Activated naive CD4-positive, alpha-beta T cell treated with anti-CD3 and anti-CD28 coated beads, Interleukin-2, amount 50 U/mL, for 24 hours (primary cell): ENCODE results near the gene MYO5A.
"Not testable (repeated sequence)": the region's sequence is repeated elsewhere in the genome, so short reads cannot be mapped to it uniquely, and the experiment has no call there.

Source experiments
- H3K27ac Mint-ChIP-seq: one replicate; pipeline ENCODE4 v1.8.0; 2021; ENCODE audit warnings: mild to moderate bottlenecking, mixed read lengths
- H3K27me3 Mint-ChIP-seq: one replicate; pipeline ENCODE4 v1.8.0; 2021; ENCODE audit warnings: mixed read lengths
- H3K36me3 Mint-ChIP-seq: one replicate; pipeline ENCODE4 v1.8.0; 2021; ENCODE audit warnings: mixed read lengths
- H3K4me1 Mint-ChIP-seq: one replicate; pipeline ENCODE4 v1.8.0; 2021; ENCODE audit warnings: mixed read lengths
- H3K4me3 Mint-ChIP-seq: one replicate; pipeline ENCODE4 v1.8.0; 2021; ENCODE audit warnings: mild to moderate bottlenecking, mixed read lengths
- H3K9me3 Mint-ChIP-seq: one replicate; pipeline ENCODE4 v1.8.0; 2021; ENCODE audit warnings: mixed read lengths

MYO5A gene

DNA sequence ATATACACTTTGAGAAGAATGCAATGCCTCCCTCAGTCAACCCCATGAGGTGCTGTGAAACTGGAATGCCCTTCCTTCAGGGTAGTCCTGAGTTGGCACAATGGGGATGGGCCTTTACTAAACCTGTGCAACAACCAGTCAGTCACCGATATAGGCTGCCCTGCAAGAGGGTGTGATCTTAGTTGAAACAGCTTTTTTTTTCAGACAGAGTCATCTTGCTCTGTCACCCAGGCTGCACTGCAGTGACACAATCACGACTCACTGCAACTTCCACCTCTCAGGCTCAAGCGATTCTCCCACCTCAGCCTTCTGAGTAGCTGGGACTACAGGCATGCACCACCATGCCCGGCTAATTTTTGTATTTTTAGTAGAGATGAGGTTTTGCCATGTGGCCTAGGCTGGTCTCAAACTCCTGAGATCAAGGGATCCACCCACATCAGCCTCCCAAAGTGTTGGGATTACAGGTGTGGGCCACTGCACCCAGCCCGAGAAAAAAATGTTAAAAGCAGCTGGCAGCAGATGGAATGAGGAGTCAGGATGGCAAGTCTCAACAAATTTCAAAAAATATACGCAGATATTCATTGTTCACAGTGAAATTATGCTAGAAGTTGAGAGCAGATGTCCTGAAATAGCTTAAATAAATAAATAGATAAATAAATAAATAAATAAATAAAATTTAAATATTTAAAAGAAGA lies 31.8 kb downstream of the MYO5A start:
- H3K4me1 Mint-ChIP-seq: peaks cover 40% of the 10 kb centered on the region
- no peaks in the 10 kb centered on the region for H3K27me3 Mint-ChIP-seq
- H3K36me3 Mint-ChIP-seq: no peaks in the 10 kb centered on the region

DNA sequence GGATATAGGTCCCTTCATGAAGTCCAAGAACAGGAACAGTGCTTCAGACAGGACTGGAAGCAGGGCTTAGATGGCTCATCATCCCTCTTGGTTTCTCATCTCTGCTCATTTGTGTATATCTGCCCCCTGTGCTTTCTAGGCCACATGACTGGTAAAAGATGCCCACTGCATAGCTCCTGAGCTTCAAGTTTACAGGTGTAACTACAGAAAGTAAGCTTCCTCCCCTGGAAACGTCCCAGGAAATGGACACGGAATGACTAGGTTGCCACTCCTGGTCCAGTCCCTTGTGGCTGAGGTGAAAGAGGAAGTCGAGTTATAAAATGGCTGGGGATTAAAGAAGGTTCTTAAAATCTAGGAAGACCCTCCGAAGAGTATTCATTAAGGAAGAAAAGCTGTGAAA lies 32.5 kb downstream of the MYO5A start:
- Mint-ChIP-seq H3K36me3 (no peaks in the 10 kb centered on the region), H3K27me3 (no peaks in the 10 kb centered on the region), H3K4me3 (no peak overlapping the region), H3K27ac (no peak overlapping the region), H3K9me3 (no peaks in the 10 kb centered on the region), H3K4me1 (peaks cover 44% of the 10 kb centered on the region)

More for the DNA sequence above, 31.8 kb downstream of the MYO5A start:
- Mint-ChIP-seq H3K27ac (no peak overlapping the region), H3K9me3 (no peaks in the 10 kb centered on the region), H3K4me3 (no peak overlapping the region)

DNA sequence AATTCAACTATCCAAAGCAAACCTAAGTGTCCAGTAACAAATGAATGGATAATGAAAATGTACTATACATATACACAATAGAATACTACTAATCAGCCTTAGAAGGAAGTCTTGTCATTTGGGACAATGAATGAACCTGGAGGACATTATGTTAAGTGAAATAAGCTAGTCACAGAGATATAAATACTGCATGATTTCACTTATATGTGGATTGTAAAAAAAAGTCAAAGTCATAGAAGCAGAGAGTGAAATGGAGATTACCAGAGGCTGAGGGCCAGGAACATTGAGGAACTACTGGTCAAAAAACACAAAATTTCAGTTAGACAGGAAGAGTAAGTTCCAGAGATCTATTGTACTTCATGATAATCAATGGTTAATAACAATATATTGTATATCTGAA lies 33.6 kb downstream of the MYO5A start:
- no peaks in the 10 kb centered on the region for H3K36me3 Mint-ChIP-seq
- H3K9me3 Mint-ChIP-seq: no peaks in the 10 kb centered on the region

DNA sequence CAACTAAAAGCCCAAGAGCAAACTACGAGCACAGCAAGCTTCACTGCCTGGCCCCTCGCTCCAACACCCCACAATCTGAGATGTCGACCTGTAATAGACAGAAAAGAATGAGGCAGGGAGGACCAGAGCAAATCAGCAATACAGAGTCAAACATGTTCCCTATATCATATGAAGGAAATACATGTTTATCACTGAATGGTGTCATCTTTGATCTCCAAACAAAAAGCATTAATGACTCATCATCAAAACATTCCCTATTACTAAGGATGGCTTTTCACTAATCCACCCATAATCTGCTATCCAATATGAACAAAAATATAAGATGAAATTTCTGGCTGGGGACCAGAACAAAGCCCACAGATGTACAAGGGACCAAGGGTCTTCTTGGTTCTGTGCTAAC lies 34.7 kb downstream of the MYO5A start:
- no peaks in the 10 kb centered on the region for H3K9me3 Mint-ChIP-seq
- H3K27ac Mint-ChIP-seq: no peak overlapping the region
- peaks cover 55% of the 10 kb centered on the region for H3K4me1 Mint-ChIP-seq
- H3K4me3 Mint-ChIP-seq: no peak overlapping the region
- no peaks in the 10 kb centered on the region for H3K27me3 Mint-ChIP-seq
- no peaks in the 10 kb centered on the region for H3K36me3 Mint-ChIP-seq

More for the DNA sequence above, 33.6 kb downstream of the MYO5A start:
- Mint-ChIP-seq H3K4me1 (peaks cover 50% of the 10 kb centered on the region), H3K4me3 (no peak overlapping the region), H3K27me3 (no peaks in the 10 kb centered on the region), H3K27ac (no peak overlapping the region)

DNA sequence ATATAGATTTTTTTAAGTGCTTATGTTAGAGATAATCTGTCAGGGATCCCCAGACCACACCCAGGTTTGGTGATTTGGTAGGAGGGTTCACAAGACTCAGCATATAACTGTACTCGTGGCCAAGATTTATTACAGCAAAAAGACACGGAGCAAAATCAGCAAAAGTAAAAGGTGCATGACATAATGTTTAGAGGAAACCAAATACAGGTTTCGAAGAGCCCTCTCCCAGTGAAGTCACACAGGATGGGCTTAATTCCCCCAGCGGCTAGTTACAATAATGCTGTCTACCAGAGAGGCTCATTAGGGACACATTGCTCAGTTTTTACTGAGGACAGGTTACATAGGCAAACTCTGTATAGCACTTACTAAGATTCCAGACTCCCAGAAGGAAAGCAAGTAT lies 36.5 kb downstream of the MYO5A start:
- H3K4me1 Mint-ChIP-seq: peaks cover 65% of the 10 kb centered on the region

DNA sequence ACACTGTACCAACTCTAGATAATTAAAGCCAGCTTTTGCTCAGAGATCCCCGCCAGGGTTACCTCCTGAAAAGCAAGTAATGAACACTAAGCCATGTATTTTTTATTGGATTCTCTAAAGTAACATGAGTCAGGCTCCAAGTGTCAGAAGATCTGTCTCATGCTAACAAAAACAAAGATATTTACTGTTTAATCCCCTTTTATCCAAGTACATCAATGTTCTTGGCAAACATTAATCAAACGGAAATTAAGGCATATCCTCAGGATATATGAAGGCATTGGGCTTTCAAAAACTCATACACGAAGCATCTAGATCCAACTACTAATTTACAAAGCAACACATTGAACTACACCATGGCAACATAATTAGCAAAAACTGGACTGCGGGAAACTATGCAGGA lies 37.2 kb downstream of the MYO5A start:
- H3K27ac Mint-ChIP-seq: no peak overlapping the region
- no peaks in the 10 kb centered on the region for H3K9me3 Mint-ChIP-seq
- peaks cover 66% of the 10 kb centered on the region for H3K4me1 Mint-ChIP-seq
- no peaks in the 10 kb centered on the region for H3K36me3 Mint-ChIP-seq
- no peak overlapping the region for H3K4me3 Mint-ChIP-seq
- H3K27me3 Mint-ChIP-seq: no peaks in the 10 kb centered on the region

More for the DNA sequence above, 36.5 kb downstream of the MYO5A start:
- Mint-ChIP-seq H3K27me3 (no peaks in the 10 kb centered on the region), H3K36me3 (no peaks in the 10 kb centered on the region), H3K9me3 (no peaks in the 10 kb centered on the region), H3K4me3 (no peak overlapping the region), H3K27ac (no peak overlapping the region)

DNA sequence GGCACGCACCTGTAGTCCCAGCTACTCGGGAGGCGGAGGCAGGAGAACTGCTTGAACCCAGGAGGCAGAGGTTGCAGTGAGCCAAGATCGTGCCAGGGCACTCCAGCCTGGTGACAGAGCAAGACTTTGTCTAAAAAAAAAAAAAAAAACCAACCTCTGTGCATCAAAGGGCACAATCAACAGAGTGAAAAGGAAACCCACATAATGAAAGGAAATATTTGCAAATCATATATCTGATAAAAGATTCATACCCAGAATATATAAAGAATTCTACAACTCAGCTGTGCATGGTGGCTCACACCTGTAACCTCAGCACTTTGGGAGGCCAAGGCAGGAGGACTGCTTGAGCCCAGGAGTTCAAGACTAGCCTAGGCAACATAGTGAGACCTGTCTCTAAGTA lies 39.2 kb downstream of the MYO5A start:
- H3K27ac Mint-ChIP-seq, H3K27me3 Mint-ChIP-seq, H3K4me3 Mint-ChIP-seq, H3K9me3 Mint-ChIP-seq, H3K36me3 Mint-ChIP-seq: not testable (repeated sequence)
- H3K4me1 Mint-ChIP-seq: peaks cover 65% of the 10 kb centered on the region

DNA sequence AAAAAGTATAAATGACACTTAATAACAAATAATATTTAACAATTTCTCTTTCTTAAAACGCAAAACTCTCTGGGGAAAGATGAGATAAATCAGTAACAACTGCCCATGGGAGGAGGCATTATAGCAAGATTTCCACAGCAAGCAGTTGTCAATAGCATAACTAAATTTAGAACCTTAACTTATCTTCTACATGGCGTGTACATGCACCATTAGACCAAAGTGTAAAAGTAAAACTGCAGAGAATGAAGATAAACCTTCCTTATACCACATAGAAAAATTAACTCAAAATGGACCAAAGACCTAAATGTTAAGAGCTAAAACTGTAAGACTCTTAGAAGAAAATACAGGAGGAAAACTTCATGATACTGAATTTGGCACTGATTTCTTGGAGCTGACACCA lies 39.9 kb downstream of the MYO5A start:
- Mint-ChIP-seq H3K27me3 (no peaks in the 10 kb centered on the region), H3K36me3 (no peaks in the 10 kb centered on the region), H3K4me1 (peaks cover 64% of the 10 kb centered on the region), H3K4me3 (no peak overlapping the region), H3K27ac (peak overlapping the region; percentile 23), H3K9me3 (no peaks in the 10 kb centered on the region)

DNA sequence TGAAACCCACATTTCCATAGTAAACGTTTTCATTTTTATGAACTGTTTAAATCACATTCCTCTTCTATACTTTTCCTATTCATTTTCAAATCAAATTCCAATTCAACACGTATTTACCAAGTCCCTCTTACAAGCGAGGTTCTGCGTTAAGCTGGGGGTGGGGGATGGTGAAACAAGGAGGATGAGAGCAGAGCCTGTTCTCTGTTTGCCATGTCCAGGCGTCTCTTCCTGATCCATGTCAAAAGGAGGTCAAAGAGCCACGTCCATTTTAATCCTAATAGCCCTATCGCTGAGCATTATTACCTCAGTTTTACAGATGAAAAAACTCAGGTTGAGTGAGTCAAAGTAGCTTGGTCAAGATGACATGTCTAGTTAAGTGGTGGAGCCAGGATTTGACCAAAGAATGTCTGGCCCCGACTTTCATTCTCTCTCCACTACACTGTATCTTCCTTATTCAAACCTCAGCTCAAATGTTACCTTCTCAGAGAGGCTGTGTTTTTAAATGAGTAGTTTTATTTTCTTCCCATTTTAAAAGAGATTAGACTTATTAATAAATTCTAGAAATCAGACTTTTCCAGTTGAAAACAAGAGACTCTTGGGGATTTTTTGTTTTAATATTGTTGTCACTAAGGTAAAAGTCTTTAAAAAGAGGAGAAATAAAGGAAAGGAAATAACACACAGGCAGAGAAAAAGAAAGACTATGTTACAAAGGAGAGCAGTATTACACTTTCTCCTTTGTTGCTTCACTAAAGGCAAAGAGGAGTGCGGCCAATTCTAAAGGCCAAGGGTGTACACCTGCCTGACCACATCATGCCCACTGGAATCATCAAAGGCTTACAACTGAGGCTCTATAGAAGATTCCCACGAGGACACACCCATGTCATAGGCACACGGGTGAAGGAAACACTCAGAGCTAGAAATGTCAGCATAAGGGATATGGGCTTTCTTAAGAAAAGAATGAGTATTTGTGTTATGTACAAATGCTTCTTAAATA lies 42.4 kb downstream of the MYO5A start:
- Mint-ChIP-seq H3K36me3 (no peaks in the 10 kb centered on the region), H3K9me3 (no peaks in the 10 kb centered on the region), H3K4me3 (no peak overlapping the region), H3K4me1 (peaks cover 72% of the 10 kb centered on the region), H3K27ac (no peak overlapping the region), H3K27me3 (no peaks in the 10 kb centered on the region)

DNA sequence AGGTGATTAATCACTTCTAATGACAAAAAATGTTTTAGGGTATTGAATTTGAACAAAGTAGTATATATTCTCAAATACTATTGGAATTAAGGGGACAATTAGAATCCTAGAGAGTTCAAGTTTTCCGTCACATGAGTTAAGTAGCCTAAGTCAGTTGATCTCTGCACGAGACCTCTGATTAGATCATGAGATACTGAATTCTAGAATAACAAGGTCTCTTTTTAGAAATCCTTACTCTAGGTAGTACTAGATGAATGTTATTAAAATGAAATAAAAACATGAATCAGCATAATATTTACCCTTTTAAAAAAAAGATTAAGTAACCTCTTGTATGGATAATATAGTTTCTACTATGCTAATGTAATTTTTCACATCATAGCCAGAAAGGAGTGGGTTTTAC lies 43.4 kb downstream of the MYO5A start:
- no peaks in the 10 kb centered on the region for H3K27me3 Mint-ChIP-seq
- no peaks in the 10 kb centered on the region for H3K9me3 Mint-ChIP-seq
- peaks cover 79% of the 10 kb centered on the region for H3K4me1 Mint-ChIP-seq
- no peaks in the 10 kb centered on the region for H3K36me3 Mint-ChIP-seq
- H3K27ac Mint-ChIP-seq: no peak overlapping the region
- H3K4me3 Mint-ChIP-seq: no peak overlapping the region

DNA sequence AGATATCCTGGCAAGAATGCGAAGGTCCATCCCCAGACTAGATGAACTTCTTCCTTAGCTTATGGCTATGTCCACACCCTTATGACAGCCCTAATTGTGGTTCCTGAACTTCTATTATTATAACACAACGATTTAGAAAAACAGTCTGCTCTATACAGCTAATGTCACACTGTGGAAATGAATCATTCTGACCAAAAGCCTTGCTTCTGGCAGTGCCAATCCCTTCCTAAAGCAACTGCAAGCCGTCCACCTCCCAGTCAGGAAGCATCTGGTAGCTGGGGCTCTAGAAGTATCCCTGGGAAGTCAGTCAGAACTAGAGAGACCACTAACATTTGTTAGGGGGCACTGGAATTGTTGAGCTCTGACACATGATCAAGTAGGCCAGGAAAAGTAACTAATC lies 45.0 kb downstream of the MYO5A start:
- Mint-ChIP-seq H3K4me3 (no peak overlapping the region), H3K4me1 (peaks cover 71% of the 10 kb centered on the region), H3K27ac (peak overlapping the region; percentile 20), H3K9me3 (no peaks in the 10 kb centered on the region), H3K27me3 (no peaks in the 10 kb centered on the region), H3K36me3 (no peaks in the 10 kb centered on the region)

DNA sequence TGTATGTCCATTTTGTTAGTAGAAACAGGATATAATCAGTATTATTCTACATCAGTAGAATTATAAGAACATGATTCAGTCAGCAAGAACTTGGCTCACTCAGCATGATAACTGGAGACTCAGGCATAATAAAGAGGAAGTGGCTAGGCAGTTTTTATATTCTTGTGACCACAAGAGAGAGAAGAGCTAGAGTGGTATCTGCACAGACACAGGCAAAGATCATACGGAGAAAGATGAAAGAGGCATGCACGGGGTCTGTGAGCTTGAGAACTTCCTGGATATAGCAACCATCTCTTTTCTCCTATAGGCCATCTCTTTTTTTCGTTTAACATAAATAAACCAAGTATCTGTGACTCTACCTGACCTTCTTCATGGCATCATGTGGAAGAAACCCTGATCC lies 46.8 kb downstream of the MYO5A start:
- H3K9me3 Mint-ChIP-seq: no peaks in the 10 kb centered on the region
- no peaks in the 10 kb centered on the region for H3K27me3 Mint-ChIP-seq
- H3K27ac Mint-ChIP-seq: peak overlapping the region; percentile 0
- H3K36me3 Mint-ChIP-seq: no peaks in the 10 kb centered on the region
- H3K4me3 Mint-ChIP-seq: peak overlapping the region; percentile 4
- peaks cover 61% of the 10 kb centered on the region for H3K4me1 Mint-ChIP-seq

DNA sequence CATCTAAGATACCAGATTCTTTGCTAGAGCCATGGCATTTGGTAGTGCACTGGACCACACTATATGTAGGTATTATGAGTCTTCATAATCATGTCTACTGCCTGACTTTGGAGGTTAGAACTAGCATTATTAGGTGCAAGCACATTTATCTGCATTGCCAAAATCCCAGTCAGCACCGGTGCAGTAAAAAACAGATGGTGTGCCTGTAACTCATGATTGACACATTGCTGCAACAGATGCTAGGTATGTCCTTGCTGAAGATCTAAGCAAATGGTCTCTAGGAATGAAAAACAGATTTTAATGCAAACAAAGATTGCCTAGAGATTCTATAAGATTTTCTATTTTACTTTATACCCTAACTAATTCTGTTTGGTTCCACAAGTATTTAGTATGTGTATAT lies 47.7 kb downstream of the MYO5A start:
- Mint-ChIP-seq H3K4me1 (peaks cover 52% of the 10 kb centered on the region), H3K4me3 (no peak overlapping the region), H3K27me3 (no peaks in the 10 kb centered on the region), H3K36me3 (no peaks in the 10 kb centered on the region), H3K27ac (no peak overlapping the region), H3K9me3 (no peaks in the 10 kb centered on the region)

DNA sequence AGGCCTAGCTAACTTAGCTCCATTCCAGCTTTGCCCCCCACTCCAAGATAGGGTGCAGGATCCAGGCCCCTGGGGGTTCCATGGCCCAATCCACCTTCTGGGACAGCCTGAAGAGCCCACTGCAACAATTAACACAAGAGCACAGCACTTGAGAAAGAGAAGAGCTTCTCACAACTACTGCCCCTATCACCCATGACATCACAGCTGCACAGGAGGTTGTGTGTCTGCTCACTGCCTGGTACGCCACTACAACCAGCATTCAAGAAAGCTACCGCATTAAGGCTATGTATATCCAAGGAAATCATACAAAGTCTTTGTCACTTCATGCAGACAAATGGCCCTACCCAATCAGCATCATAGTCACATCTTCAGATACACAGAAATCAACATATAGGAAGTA lies 62.0 kb downstream of the MYO5A start:
- Mint-ChIP-seq H3K4me1 (peaks cover 31% of the 10 kb centered on the region), H3K4me3 (no peak overlapping the region), H3K27me3 (no peaks in the 10 kb centered on the region), H3K9me3 (peaks cover 8% of the 10 kb centered on the region), H3K27ac (no peak overlapping the region), H3K36me3 (peaks cover 8% of the 10 kb centered on the region)

DNA sequence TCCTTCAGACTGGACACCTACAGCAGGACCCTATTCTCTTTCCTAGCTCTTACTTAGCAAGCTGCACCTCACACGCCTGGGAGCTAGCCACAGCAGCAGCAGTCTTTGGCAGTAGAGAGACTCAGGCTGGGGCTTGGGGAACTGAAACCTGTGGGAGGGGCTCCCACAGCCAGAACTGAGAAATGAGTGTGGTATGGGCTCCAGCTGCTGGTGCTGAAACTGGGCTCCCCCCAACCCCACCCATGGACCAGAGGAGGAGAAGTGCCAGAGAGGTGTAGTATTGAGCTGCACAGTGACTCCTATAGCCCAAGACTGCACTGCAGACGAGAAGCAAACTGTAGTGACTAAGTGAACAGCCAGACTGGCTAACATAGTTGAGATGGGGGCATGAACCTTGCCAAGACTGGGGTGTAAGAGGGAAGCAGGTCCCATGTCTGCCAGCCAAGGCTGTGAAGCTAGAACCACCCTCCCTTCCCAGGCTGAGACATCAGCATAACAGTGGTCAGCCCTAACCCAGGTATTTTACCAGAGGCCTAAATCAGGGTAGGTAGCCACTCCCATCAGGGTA lies 62.5 kb downstream of the MYO5A start:
- no peaks in the 10 kb centered on the region for H3K27me3 Mint-ChIP-seq

DNA sequence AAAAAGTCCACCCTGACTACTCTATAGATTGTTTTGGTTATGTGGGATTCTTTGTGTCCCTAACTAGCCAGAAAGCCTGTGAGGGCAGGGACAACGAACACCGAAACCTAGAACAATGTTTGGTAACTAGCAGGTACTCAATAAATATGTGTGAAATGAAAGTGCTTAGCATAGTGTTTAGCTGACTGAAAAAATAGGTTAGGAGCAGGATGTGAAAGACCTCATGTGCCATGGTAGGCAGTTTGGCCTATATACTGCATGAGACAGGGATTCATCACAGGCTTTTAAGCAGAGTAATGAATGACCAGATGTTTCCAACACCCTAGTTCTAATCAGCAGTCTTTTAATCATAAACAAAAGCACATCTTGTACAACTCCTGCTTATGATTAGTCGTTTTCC lies 64.2 kb downstream of the MYO5A start:
- peak overlapping the region; percentile 38 for H3K4me3 Mint-ChIP-seq
- peaks cover 31% of the 10 kb centered on the region for H3K4me1 Mint-ChIP-seq

More for the DNA sequence above, 62.5 kb downstream of the MYO5A start:
- Mint-ChIP-seq H3K4me3 (no peak overlapping the region), H3K27ac (no peak overlapping the region), H3K9me3 (peaks cover 8% of the 10 kb centered on the region), H3K4me1 (peaks cover 31% of the 10 kb centered on the region), H3K36me3 (peaks cover 8% of the 10 kb centered on the region)

More for the DNA sequence above, 64.2 kb downstream of the MYO5A start:
- Mint-ChIP-seq H3K9me3 (peaks cover 8% of the 10 kb centered on the region), H3K36me3 (peaks cover 8% of the 10 kb centered on the region), H3K27ac (peak overlapping the region; percentile 87), H3K27me3 (no peaks in the 10 kb centered on the region)
